NCI-H128 (cell line): ENCODE results near the gene SLC25A10.

Experiments used
- DNase-seq: peaks from one replicate; lab custom pipeline; 2025; ENCODE audit not compliant: unreplicated experiment; lab: John Stamatoyannopoulos, UW

SLC25A10 gene

GRCh38 chr17:81686614-81687013 is 25.5 kb upstream of the SLC25A10 start:
- DNase-seq = no peak

- DNase-seq = no peak
These were observed 24.1 kb upstream of the SLC25A10 start for GRCh38 chr17:81687770-81688541.

- DNase-seq = no peak
These were observed 23.5 kb upstream of the SLC25A10 start for GRCh38 chr17:81688616-81689015.

- DNase-seq = no peak
These were observed 22.0 kb upstream of the SLC25A10 start for GRCh38 chr17:81690066-81690465.

- no peak for DNase-seq
These were observed 21.5 kb upstream of the SLC25A10 start for GRCh38 chr17:81690549-81690948.

- DNase-seq = no peak
These were observed 20.9 kb upstream of the SLC25A10 start for GRCh38 chr17:81691196-81691595.

DNA sequence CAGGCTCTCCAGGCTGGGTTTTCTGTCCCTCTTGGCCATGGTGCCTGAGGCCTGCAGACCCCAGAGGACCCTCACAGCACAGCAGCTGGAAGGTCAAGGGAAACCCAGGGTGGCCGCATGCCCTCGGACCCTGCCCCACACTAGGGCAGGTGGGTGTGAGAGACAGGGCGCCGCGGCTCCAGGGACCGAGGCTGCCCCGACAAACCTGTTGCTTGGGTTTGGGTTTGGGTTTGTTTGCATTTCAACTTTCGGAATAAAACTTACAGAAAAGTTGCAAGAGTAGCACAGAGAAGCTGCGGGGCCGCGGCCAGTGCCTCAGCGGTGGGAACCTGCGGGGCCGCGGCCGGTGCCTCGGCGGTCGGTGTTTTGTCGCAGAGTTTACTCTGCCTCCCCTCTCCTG is 20.5 kb upstream of the SLC25A10 start:
- DNase-seq = no peak

GRCh38 chr17:81693509-81694210 is 18.4 kb upstream of the SLC25A10 start:
- DNase-seq = no peak

- no peak for DNase-seq
These were observed 17.3 kb upstream of the SLC25A10 start for GRCh38 chr17:81694810-81695209.

- DNase-seq = no peak
These were observed 16.9 kb upstream of the SLC25A10 start for GRCh38 chr17:81695211-81695610.

DNA sequence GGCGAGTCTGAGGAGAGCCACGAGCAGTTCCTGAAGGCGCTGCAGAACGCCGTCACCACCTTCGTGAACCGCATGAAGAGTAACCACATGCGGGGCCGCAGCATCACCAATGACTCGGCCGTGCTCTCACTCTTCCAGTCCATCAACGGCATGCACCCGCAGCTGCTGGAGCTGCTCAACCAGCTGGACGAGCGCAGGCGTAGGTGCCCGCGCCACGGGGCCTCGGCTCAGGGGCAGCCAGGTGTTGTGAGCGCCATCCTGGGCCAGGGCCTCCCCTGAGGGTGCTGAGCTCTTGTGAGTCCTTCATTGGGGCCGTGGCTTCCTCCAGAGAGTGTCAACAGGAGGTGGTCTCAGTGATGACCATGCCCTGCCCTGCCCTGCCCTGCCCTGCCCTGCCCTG is 16.3 kb upstream of the SLC25A10 start:
- no peak for DNase-seq

GRCh38 chr17:81696218-81696941 is 15.7 kb upstream of the SLC25A10 start:
- no peak for DNase-seq

DNA sequence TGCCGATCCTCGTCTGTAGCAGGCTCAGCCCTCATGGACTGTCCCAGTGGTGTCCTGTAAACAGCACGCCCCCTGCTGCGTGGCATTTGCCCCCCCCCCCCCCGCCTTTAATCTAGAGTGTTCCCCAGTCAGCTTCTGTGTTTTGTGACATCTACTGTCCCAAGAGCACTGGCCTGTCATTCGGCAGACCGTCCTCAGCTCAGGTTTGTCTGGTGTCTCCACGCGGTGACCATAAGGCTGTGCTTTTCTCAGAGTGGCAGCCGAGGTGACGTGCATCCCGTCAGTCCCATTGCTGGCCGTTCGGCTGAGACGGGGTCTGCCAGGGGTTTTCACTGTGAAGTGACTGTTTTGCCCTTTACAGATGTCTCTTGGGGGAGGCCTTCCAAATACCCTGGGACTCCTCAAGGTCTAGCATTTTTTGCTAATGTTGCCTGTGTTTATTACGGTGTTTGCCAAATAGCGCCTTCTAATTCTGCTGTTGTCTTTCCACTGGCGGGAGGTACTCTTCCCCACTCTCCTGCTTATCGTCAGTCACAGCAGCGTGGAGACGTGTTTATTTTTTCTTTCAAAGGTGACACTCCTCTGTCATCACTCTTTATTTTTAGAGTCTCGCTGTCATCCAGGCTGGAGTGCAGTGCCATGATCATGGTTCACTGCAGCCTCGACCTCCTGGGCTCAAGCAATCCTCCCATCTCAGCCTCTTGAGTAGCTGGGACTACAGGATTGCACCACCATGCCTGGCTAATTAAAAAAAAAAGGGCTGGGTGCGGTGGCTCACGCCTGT is 14.6 kb upstream of the SLC25A10 start:
- DNase-seq = no peak

DNA sequence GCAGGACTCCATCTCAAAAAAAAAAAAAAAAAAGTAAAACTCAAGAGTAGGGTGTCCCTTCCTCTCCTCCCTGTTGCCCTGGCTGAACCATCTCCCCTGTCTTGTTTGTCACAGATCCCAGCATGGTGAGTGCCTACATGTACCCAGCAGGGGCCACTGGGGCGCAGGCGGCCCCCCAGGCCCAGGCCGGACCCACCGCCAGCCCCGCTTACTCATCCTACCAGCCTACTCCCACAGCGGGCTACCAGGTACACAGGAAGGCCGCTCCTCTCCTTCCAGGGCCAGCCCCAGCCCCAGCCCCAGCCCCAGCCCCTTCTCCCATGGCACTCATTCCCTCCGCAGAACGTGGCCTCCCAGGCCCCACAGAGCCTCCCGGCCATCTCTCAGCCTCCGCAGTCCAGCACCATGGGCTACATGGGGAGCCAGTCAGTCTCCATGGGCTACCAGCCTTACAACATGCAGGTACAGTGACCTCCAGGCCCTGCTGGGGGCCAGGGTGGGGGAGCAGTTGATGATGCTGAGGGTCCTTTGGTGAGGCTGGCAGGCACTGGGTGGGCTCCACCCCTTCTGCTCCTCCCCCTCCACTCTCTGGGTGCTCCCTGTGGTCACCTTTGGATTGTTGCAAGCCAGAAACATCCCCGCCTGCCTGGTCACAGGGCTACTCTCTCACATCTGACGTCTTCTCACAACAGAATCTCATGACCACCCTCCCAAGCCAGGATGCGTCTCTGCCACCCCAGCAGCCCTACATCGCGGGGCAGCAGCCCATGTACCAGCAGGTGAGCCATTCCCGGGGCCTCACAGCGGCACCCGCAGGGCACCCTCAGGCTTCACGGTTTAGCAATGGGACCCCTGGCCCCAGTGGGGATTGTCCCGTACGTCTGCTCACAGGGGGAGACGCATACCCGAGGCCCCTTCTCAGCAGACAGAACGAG is 11.5 kb upstream of the SLC25A10 start:
- DNase-seq = no peak

DNA sequence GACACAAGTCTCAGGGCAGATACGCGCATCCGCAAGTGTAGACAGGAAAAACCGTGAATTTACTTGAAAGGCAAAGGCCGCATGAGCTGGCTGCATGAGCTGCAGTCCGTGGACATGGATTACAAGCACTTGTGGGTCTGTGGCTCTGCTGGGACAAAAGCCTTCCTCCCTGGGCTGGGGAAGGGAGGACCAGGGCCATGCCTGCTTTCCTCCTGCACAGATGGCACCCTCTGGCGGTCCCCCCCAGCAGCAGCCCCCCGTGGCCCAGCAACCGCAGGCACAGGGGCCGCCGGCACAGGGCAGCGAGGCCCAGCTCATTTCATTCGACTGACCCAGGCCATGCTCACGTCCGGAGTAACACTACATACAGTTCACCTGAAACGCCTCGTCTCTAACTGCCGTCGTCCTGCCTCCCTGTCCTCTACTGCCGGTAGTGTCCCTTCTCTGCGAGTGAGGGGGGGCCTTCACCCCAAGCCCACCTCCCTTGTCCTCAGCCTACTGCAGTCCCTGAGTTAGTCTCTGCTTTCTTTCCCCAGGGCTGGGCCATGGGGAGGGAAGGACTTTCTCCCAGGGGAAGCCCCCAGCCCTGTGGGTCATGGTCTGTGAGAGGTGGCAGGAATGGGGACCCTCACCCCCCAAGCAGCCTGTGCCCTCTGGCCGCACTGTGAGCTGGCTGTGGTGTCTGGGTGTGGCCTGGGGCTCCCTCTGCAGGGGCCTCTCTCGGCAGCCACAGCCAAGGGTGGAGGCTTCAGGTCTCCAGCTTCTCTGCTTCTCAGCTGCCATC is 10.6 kb upstream of the SLC25A10 start:
- DNase-seq = no peak

DNA sequence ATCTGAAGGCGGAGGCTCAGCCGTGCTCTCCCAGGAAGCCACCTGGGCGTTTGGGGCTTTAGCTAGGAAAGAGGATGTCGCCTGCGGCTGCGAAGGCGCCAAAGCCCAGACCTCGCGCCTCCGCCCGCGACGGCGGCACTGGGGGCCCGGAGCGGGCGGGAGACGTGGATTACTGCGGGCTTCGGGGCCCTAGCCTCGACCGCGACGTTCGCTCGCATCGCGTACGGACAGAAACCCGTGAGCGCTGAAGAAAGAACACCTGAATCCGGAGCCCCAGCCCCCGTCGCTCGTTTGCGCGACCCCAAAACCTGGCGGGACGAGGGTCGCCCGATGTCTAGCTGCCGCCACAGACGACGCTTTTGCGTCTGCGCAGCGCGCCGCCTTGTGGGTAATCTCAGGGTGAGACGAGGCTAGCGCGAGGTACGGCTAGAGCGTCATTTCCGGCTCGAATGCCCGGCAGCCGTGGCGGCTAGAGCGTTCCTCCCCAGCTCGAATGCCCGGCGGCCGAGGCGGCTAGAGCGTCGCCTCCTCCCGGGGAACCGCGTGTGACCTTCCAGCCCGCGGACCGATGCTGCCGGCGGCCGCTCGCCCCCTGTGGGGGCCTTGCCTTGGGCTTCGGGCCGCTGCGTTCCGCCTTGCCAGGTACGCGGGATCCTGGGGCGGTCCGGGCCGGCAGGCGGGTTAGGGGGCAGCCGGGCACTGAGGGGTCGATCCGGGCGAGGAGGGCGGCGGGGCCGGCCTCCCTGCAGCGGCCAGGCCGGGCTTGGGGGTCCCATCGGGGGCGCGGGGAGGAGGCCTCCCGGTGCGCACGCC is 8.9 kb upstream of the SLC25A10 start, which contains the start of gene MRPL12:
TSS of gene MRPL12 (plus strand) at position 434 of the 813 bp plus-strand sequence. CDS start at position 569, 135 bp downstream.
- peak; percentile 72 for DNase-seq

DNA sequence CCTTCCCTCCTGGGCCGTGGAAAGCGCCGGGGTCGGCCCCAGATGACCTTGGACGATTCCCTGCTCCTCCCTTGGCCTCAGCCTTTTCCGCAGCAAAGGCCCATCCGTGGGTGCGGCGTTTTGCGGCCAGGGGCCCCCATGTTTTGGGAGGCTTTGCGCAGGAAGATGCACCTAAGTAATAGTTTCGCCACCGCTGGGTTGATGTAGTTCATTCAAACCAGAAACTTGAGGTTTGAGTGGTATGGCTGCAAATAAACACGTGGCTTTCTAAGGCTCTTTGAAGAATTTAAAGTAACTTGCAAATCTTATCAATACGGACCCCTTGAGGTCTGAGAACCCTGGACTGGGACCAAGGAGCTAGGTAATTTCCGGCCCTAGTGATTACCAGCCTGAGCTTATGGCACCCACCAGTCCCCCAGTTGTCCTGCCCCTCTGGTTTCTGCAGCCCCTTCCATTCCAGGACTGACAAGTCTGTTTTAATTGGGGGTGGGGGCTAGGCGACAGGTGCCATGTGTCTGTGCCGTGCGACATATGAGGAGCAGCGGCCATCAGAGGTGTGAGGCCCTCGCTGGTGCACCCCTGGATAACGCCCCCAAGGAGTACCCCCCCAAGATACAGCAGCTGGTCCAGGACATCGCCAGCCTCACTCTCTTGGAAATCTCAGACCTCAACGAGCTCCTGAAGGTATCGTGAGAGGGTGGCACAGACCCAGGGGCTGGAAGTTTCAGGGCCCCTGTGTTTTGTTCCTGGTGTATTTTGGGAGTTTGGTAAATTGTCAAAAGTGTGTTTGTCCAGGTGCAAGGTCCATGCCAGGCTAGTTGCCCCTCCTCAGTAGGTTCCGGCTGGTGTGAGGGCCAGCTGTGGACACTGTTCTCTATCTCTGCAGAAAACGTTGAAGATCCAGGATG is 8.1 kb upstream of the SLC25A10 start:
- DNase-seq = no peak
